ENCODE measurements around the gene MEF2A. TPM values are rescaled to one million over a fixed set of nuclear protein-coding genes. Genes with fewer than 3 reads are reported as not detected.

The MEF2A gene
- total RNA-seq, 1 experiment from 2014 or later: 29.6 TPM

DNA sequence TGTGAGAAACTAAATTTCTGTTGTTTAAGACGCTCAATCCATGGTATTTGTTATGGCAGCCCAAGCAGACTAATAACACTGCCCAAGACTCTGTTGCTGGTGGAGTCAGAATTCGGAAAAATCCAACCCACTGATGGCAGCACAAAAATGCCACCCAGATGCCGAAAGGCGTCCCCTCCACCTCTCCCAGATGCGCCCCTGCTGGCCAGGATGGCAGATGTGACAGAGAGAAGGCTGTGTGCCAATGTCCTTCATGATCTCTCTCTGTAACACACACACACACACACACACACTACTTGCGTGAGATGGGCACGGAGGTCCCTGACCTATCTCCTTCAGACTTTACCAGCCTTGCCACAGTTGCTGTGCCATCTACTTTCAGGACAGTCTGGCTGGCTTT is 178.4 kb downstream of the MEF2A start:
- Histone ChIP-seq H3K9me3 (ENCODE audit: control insufficient read depth in 1 of 2, insufficient read depth in 1 of 2, low read depth in 1 of 2, low read length in 2 of 2) (no peaks in the 10 kb centered on the region), H3K27ac (ENCODE audit: low read depth, low read length) (no peak overlapping the region), H3K9me2 (ENCODE audit: insufficient read depth) (no peaks in the 10 kb centered on the region), H2AFZ (ENCODE audit: low read depth, low read length, poor library complexity, severe bottlenecking) (no peak overlapping the region), H3K36me3 (ENCODE audit: control insufficient read depth in 1 of 2, insufficient read depth in 2 of 2, low read length in 2 of 2) (no peaks in the 10 kb centered on the region), H4K20me1 (ENCODE audit: insufficient read depth) (no peaks in the 10 kb centered on the region), H3K9ac (ENCODE audit: low read length) (no peak overlapping the region), H3K27me3 (ENCODE audit: insufficient read depth, low read length) (no peaks in the 10 kb centered on the region), H3K4me1 (ENCODE audit: control insufficient read depth in 1 of 2, insufficient read depth in 2 of 2, low read length in 2 of 2) (no peaks in the 10 kb centered on the region), H3K4me3 (replicated peaks in 1 of 2; ENCODE audit: low read depth in 1 of 2, low read length in 2 of 2) (no peak overlapping the region), H3K4me2 (ENCODE audit: low read length) (no peak overlapping the region), H3K79me2 (ENCODE audit: insufficient read depth, low read length) (no peaks in the 10 kb centered on the region)
- DNase-seq (ENCODE audit: low read depth, low spot score): no peak
- no TSS peak for BruUV-seq (replicated peaks)
- RAD21 ChIA-PET (ENCODE audit: low non-redundant PET in 1 of 2, low total read pairs in 2 of 2, uncharacterized antibody in 2 of 2, unreplicated experiment in 2 of 2): no interaction called here
- CTCF ChIA-PET: no interaction called here
- POLR2A ChIA-PET: no interaction called here
- peak; percentile 81 for ATAC-seq
- TF ChIP-seq SIN3A (IDR thresholded peaks at IDR 0.05; ENCODE audit: low read depth): no peak
- TF ChIP-seq, protein P1, sequence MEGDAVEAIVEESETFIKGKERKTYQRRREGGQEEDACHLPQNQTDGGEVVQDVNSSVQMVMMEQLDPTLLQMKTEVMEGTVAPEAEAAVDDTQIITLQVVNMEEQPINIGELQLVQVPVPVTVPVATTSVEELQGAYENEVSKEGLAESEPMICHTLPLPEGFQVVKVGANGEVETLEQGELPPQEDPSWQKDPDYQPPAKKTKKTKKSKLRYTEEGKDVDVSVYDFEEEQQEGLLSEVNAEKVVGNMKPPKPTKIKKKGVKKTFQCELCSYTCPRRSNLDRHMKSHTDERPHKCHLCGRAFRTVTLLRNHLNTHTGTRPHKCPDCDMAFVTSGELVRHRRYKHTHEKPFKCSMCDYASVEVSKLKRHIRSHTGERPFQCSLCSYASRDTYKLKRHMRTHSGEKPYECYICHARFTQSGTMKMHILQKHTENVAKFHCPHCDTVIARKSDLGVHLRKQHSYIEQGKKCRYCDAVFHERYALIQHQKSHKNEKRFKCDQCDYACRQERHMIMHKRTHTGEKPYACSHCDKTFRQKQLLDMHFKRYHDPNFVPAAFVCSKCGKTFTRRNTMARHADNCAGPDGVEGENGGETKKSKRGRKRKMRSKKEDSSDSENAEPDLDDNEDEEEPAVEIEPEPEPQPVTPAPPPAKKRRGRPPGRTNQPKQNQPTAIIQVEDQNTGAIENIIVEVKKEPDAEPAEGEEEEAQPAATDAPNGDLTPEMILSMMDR (IDR thresholded peaks at IDR 0.05 in 2 of 3, conservative IDR thresholded peaks at IDR 0.05 in 1 of 3; ENCODE audit: borderline replicate concordance in 1 of 3, insufficient read depth in 1 of 3, low read depth in 2 of 3, low read length in 2 of 3): peak in 2 of 3 experiments; percentile 50 to 56; a peak in 4 of 6 replicates
- intact Hi-C loops (cut with micrococcal nuclease): no loop called here

DNA sequence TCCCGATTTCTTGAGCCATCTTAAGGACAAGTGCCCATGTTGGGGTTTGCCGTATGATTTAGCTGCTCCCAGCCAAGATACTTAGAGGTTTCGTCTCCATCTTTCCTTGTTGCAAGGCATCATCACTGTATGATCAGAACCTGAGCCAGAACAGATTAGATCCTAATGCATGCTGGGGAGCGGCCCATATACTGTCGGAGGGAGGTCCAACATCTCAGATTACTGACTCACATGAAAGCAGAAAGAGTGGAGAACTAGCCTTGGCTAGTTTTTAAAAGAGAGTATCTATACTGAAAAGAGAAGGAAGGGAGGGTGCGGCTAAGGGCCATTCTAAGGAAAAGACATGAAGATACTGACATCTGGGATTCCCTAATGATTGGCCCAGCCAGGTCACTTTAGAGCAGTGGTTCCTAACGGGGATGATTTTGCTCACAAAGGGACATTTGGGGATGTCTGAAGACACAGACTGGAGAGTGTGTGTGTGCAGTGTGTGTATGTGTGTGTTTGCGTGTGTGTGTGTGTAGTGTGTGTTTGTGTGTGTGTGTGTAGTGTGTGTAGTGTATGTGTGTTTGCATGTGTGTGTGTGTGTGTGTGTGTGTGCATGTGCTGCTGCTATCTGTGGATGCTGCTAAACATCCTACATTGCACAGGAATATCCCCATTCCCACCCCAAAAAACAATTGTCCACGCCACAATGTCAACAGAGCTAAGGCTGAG is 179.7 kb downstream of the MEF2A start:
- no peaks in the 10 kb centered on the region for H4K20me1 ChIP-seq (ENCODE audit: insufficient read depth)
- no peaks in the 10 kb centered on the region for H3K79me2 ChIP-seq (ENCODE audit: insufficient read depth, low read length)
- H3K9me2 ChIP-seq (ENCODE audit: insufficient read depth): no peaks in the 10 kb centered on the region
- RAD21 ChIA-PET (ENCODE audit: low non-redundant PET in 1 of 2, low total read pairs in 2 of 2, uncharacterized antibody in 2 of 2, unreplicated experiment in 2 of 2): interaction anchor here in 1 of 2 experiments (0.6 kb wide), 1 partner anchor 207 kb away, joined by 3 read pairs; no protein-coding TSS in a partner anchor
- intact Hi-C loops (cut with micrococcal nuclease): no loop called here
- TF ChIP-seq, protein P2, sequence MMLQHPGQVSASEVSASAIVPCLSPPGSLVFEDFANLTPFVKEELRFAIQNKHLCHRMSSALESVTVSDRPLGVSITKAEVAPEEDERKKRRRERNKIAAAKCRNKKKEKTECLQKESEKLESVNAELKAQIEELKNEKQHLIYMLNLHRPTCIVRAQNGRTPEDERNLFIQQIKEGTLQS (IDR thresholded peaks at IDR 0.05): no peak
- no peak for TF ChIP-seq ZFX (IDR thresholded peaks at IDR 0.05)
- no peak for DNase-seq (ENCODE audit: low read depth, low spot score)
- POLR2A ChIA-PET: no interaction called here
- no peaks in the 10 kb centered on the region for H3K36me3 ChIP-seq (ENCODE audit: control insufficient read depth in 1 of 2, insufficient read depth in 2 of 2, low read length in 2 of 2)
- ATAC-seq: no peak
- no peak overlapping the region for H3K27ac ChIP-seq (ENCODE audit: low read depth, low read length)
- no peak overlapping the region for H3K4me2 ChIP-seq (ENCODE audit: low read length)
- no peaks in the 10 kb centered on the region for H3K27me3 ChIP-seq (ENCODE audit: insufficient read depth, low read length)
- H3K4me3 ChIP-seq (replicated peaks in 1 of 2; ENCODE audit: low read depth in 1 of 2, low read length in 2 of 2): no peak overlapping the region
- BruUV-seq (replicated peaks): no TSS peak
- CTCF ChIA-PET: no interaction called here
- no peaks in the 10 kb centered on the region for H3K4me1 ChIP-seq (ENCODE audit: control insufficient read depth in 1 of 2, insufficient read depth in 2 of 2, low read length in 2 of 2)
- H2AFZ ChIP-seq (ENCODE audit: low read depth, low read length, poor library complexity, severe bottlenecking): no peak overlapping the region
- no peaks in the 10 kb centered on the region for H3K9me3 ChIP-seq (ENCODE audit: control insufficient read depth in 1 of 2, insufficient read depth in 1 of 2, low read depth in 1 of 2, low read length in 2 of 2)
- no peak overlapping the region for H3K9ac ChIP-seq (ENCODE audit: low read length)
